IMR-90 (cell line): ENCODE results near the gene PLTP. TPM values are rescaled to one million over a fixed set of nuclear protein-coding genes. Genes with fewer than 3 reads are reported as not detected.

ENCODE experiments used
- ATAC-seq: fragments of 200-7000 bp; cut with Tn5 transposase; 2 replicates; pipeline ENCODE4 v1.9.1; 2020; ENCODE audit warnings: low read depth, mild to moderate bottlenecking, moderate library complexity
- BruUV-seq: library from RNA; stranded (reverse); fragments of 400-500 nt; replicated peaks from 2 replicates; lab custom pipeline; 2021; lab: Mats Ljungman, UMichigan
- CTCF ChIA-PET: fragments of 300-600 bp; formaldehyde crosslinking; extraction: SDS; loops from one replicate; lab custom pipeline; 2021; ENCODE audit warnings: antibody characterized with exemption; lab: Yijun Ruan, JAX
- POLR2A ChIA-PET: fragments of 300-600 bp; sonication (Branson Sonifier 250); formaldehyde crosslinking; loops from one replicate; lab custom pipeline; 2022; ENCODE audit warnings: antibody characterized with exemption; ENCODE audit not compliant: unreplicated experiment; lab: Charles Lee
- DNase-seq: peaks from one replicate; pipeline ENCODE4 v3.0.0; 2013
- H2AFZ ChIP-seq: replicated peaks from 2 replicates; pipeline ENCODE3; 2013; ENCODE audit warnings: low read length, mild to moderate bottlenecking; ENCODE audit not compliant: poor library complexity
- H2AK5ac ChIP-seq: 2 replicates; pipeline ENCODE4 v1.6.1; 2013; ENCODE audit warnings: low read depth, low read length, inconsistent platforms
- H2AK9ac ChIP-seq: replicated peaks from 2 replicates; pipeline ENCODE3; 2013; ENCODE audit warnings: mild to moderate bottlenecking, low read depth, low read length, moderate library complexity; ENCODE audit not compliant: poor library complexity
- H2BK120ac ChIP-seq: 2 replicates; pipeline ENCODE4 v1.6.1; 2013; ENCODE audit warnings: low read depth, low read length, inconsistent platforms
- H2BK15ac ChIP-seq: 3 replicates; pipeline ENCODE4 v1.6.1; 2013; ENCODE audit warnings: low read depth, low read length, inconsistent platforms
- H2BK20ac ChIP-seq: 2 replicates; pipeline ENCODE4 v1.6.1; 2013; ENCODE audit warnings: low read depth, mild to moderate bottlenecking, inconsistent platforms, low read length, moderate library complexity
- H2BK5ac ChIP-seq: 2 replicates; pipeline ENCODE4 v1.6.1; 2013; ENCODE audit warnings: mild to moderate bottlenecking, low read depth, low read length, inconsistent platforms; ENCODE audit not compliant: poor library complexity, severe bottlenecking
- H3K14ac ChIP-seq: replicated peaks from 2 replicates; pipeline ENCODE4 v1.6.1; 2013; ENCODE audit warnings: low read depth, low read length, inconsistent platforms
- H3K18ac ChIP-seq: 2 replicates; pipeline ENCODE4 v1.6.1; 2013; ENCODE audit warnings: low read depth, low read length, control low read depth
- H3K23ac ChIP-seq: 2 replicates; pipeline ENCODE4 v1.6.1; 2013; ENCODE audit warnings: low read depth, low read length, inconsistent platforms
- H3K27ac ChIP-seq: 2 replicates; pipeline ENCODE4 v1.5.1; 2013; ENCODE audit warnings: mild to moderate bottlenecking, control low read depth, low read length; ENCODE audit not compliant: insufficient read depth
- H3K27me3 ChIP-seq: 2 replicates; pipeline ENCODE4 v1.6.1; 2013; ENCODE audit warnings: low read length; ENCODE audit not compliant: control insufficient read depth, insufficient read depth
- H3K36me3 ChIP-seq: 2 replicates; pipeline ENCODE4 v1.6.1; 2013; ENCODE audit warnings: low read length, mixed read lengths; ENCODE audit not compliant: control insufficient read depth, insufficient read depth
- H3K4ac ChIP-seq: 2 replicates; pipeline ENCODE4 v1.6.1; 2013; ENCODE audit warnings: low read depth, low read length, inconsistent platforms
- H3K4me1 ChIP-seq: 2 replicates; pipeline ENCODE4 v1.6.1; 2013; ENCODE audit warnings: low read length, mixed read lengths; ENCODE audit not compliant: control insufficient read depth, insufficient read depth
- H3K4me2 ChIP-seq: 2 replicates; pipeline ENCODE4 v1.6.1; 2013; ENCODE audit warnings: low read depth, mild to moderate bottlenecking, control low read depth, low read length, moderate library complexity
- H3K4me3 ChIP-seq: 2 replicates; pipeline ENCODE4 v1.5.1; 2013; ENCODE audit warnings: low read depth, mild to moderate bottlenecking, control low read depth, low read length, moderate library complexity; ENCODE audit not compliant: insufficient read depth
- H3K56ac ChIP-seq: 2 replicates; pipeline ENCODE4 v1.6.1; 2013; ENCODE audit warnings: low read length, inconsistent platforms; ENCODE audit not compliant: insufficient read depth; ENCODE audit errors: extremely low read depth
- H3K79me1 ChIP-seq, 2 experiments: 2 replicates each; pipeline ENCODE4 v1.6.1; 2013; ENCODE audit warnings: low read length in 2 of 2, inconsistent platforms in 1 of 2, low read depth in 1 of 2
- H3K9ac ChIP-seq: 2 replicates; pipeline ENCODE4 v1.6.1; 2013; ENCODE audit warnings: low read depth, low read length, control low read depth
- H3K9me1 ChIP-seq: 2 replicates; pipeline ENCODE4 v1.6.1; 2013; ENCODE audit warnings: low read length, inconsistent platforms; ENCODE audit not compliant: insufficient read depth
- H3K9me3 ChIP-seq: 2 replicates; pipeline ENCODE4 v1.6.1; 2013; ENCODE audit warnings: low read length; ENCODE audit not compliant: control insufficient read depth, insufficient read depth
- H4K20me1 ChIP-seq: 2 replicates; pipeline ENCODE4 v1.6.1; 2013; ENCODE audit warnings: low read length, inconsistent platforms; ENCODE audit not compliant: insufficient read depth
- H4K5ac ChIP-seq: 2 replicates; pipeline ENCODE4 v1.6.1; 2013; ENCODE audit warnings: mild to moderate bottlenecking, low read depth, low read length, control low read depth
- H4K8ac ChIP-seq, 2 experiments: 2 replicates each; pipeline ENCODE4 v1.6.1; 2013; ENCODE audit warnings: low read depth in 2 of 2, low read length in 2 of 2, control low read depth in 1 of 2, inconsistent platforms in 1 of 2
- H4K91ac ChIP-seq: 2 replicates; pipeline ENCODE4 v1.6.1; 2013; ENCODE audit warnings: low read depth, low read length, inconsistent platforms; ENCODE audit not compliant: insufficient read depth
- BHLHE40 ChIP-seq: fragments of 150-350 bp; IDR thresholded peaks from 2 replicates; pipeline ENCODE4 v1.6.1; 2016; ENCODE audit warnings: mild to moderate bottlenecking, low read depth, low read length
- CEBPB ChIP-seq: IDR thresholded peaks from 2 replicates; pipeline ENCODE4 v1.6.1; 2012; ENCODE audit warnings: low read depth, low read length, improper control_type of control experiment
- CHD1 ChIP-seq: IDR thresholded peaks from 2 replicates; pipeline ENCODE4 v1.6.1; 2012; ENCODE audit warnings: low read depth, low read length, improper control_type of control experiment
- CTCF ChIP-seq: conservative IDR thresholded peaks from 2 replicates; pipeline ENCODE4 v1.5.1; 2012; ENCODE audit warnings: mild to moderate bottlenecking, low read depth, low read length, improper control_type of control experiment
- FOS ChIP-seq: fragments of 150-350 bp; IDR thresholded peaks from 2 replicates; pipeline ENCODE4 v1.6.1; 2016; ENCODE audit warnings: low read depth, low read length
- MAFK ChIP-seq: IDR thresholded peaks from 2 replicates; pipeline ENCODE4 v1.6.1; 2012; ENCODE audit warnings: low read depth, low read length, improper control_type of control experiment
- MAZ ChIP-seq: IDR thresholded peaks from 2 replicates; pipeline ENCODE4 v1.6.1; 2012; ENCODE audit warnings: low read depth, mild to moderate bottlenecking, low read length, improper control_type of control experiment, moderate library complexity, borderline replicate concordance
- NFE2L2 ChIP-seq: fragments of 150-350 bp; IDR thresholded peaks from 2 replicates; pipeline ENCODE4 v1.6.1; 2016; ENCODE audit warnings: low read depth, mild to moderate bottlenecking, low read length
- RAD21 ChIP-seq: IDR thresholded peaks from 2 replicates; pipeline ENCODE4 v1.6.1; 2012; ENCODE audit warnings: low read length, improper control_type of control experiment
- RCOR1 ChIP-seq: IDR thresholded peaks from 2 replicates; pipeline ENCODE4 v1.6.1; 2012; ENCODE audit warnings: mild to moderate bottlenecking, low read length, improper control_type of control experiment; ENCODE audit not compliant: insufficient replicate concordance
- RFX5 ChIP-seq: IDR thresholded peaks from 2 replicates; pipeline ENCODE4 v1.8.0; 2012; ENCODE audit warnings: low read depth, mild to moderate bottlenecking, low read length, moderate library complexity
- SMC3 ChIP-seq: fragments of 150-350 bp; IDR thresholded peaks from 2 replicates; pipeline ENCODE4 v1.6.1; 2016; ENCODE audit warnings: low read depth, mild to moderate bottlenecking, antibody characterized with exemption, low read length, moderate library complexity
- WGBS, 2 experiments: methylation state at CpG; one replicate each; pipeline versions ENCODE4 v1.1.5 to v1.1.7; 2013; ENCODE audit warnings: missing lambda C conversion rate in 2 of 2; ENCODE audit not compliant: insufficient read length in 1 of 2; ENCODE audit errors: extremely low coverage in 2 of 2; 5-methylcytosine and 5-hydroxymethylcytosine counted together
- dilution Hi-C: fragments of 300-500 bp; cut with HindIII; formaldehyde crosslinking; loops from one replicate; pipeline ENCODE4 v1.14.3; 2018; ENCODE audit warnings: low sequenced_read_pairs; ENCODE audit not compliant: unreplicated experiment
- in situ Hi-C: fragments of 300-500 bp; cut with MboI; formaldehyde crosslinking; loops from 3 replicates; pipeline ENCODE4 v1.14.3; 2019; ENCODE audit warnings: low sequenced_read_pairs, inconsistent platforms, mixed read lengths
- intact Hi-C: fragments of 100-400 bp; cut with micrococcal nuclease; formaldehyde crosslinking; loops from 2 replicates; pipeline ENCODE4 v1.10.0; 2022
- polyA plus RNA-seq, 3 experiments: library from polyadenylated mRNA; depleted of rRNA; stranded (reverse); fragments of >200 nt; gene quantifications; 2 replicates each; pipeline ENCODE4 v1.2.3, GENCODE V29; 2012; ENCODE audit warnings: low replicate concordance in 1 of 3
- total RNA-seq: library from RNA; depleted of rRNA; stranded (reverse); fragments of >200 nt; gene quantifications from 2 replicates; pipeline ENCODE4 v1.2.3, GENCODE V29; 2012
- TF ChIP-seq, protein P1 (sequence below): fragments of 150-350 bp; IDR thresholded peaks from 2 replicates; pipeline ENCODE4 v1.6.1; 2017; ENCODE audit warnings: mild to moderate bottlenecking, antibody characterized with exemption, low read length, low read depth

The PLTP gene
- total and polyA plus RNA-seq, 2 of the 4 experiments (the other 2 are of a cell fraction) = 5.4 to 55.8 TPM

- Histone ChIP-seq H3K4me2 (peak overlapping the region; percentile 53), H2BK15ac (peak overlapping the region; percentile 85; the same call in 1 of the 3 replicates), H3K9ac (peak overlapping the region; percentile 55; the same call in 1 of the 2 replicates), H3K4ac (peak overlapping the region; percentile 74), H4K8ac (peak overlapping the region; percentile 62 to 71), H2BK120ac (peak overlapping the region; percentile 71), H3K27ac (peak overlapping the region; percentile 89; the same call in 1 of the 2 replicates), H2BK5ac (peak overlapping the region; percentile 78), H3K9me3 (no peaks in the 10 kb centered on the region), H3K27me3 (no peaks in the 10 kb centered on the region), H4K5ac (peak overlapping the region; percentile 98), H3K4me3 (no peak overlapping the region), H2AK9ac (peak overlapping the region; percentile 80), H3K23ac (peak overlapping the region; percentile 49; the same call in 1 of the 2 replicates), H3K14ac (peak overlapping the region; percentile 58; the same call in 1 of the 2 replicates), H3K79me1 (no peaks in the 10 kb centered on the region), H3K4me1 (peaks cover 27% of the 10 kb centered on the region), H3K36me3 (no peaks in the 10 kb centered on the region), H4K20me1 (no peaks in the 10 kb centered on the region), H3K18ac (peak overlapping the region; percentile 80), H2BK20ac (peak overlapping the region; percentile 76), H2AK5ac (peak overlapping the region; percentile 95), H4K91ac (peak overlapping the region; percentile 62), H3K56ac (no peak overlapping the region), H2AFZ (peak overlapping the region; percentile 81), H3K9me1 (no peaks in the 10 kb centered on the region; the same call in 1 of the 2 replicates)
- 7% methylated on average over 3 of the region's 11 CpGs; no CpG with 5 or more reads in 1 of the 2 experiments for WGBS, 2 experiments
- in situ Hi-C loops (loop anchor here (25.0 kb wide), 1 partner anchor 582 kb away; the partner anchor contains the start of gene SDC4), dilution Hi-C loops (no loop called here), intact Hi-C loops (no loop called here)
- ChIA-PET POLR2A (interaction anchor here (0.7 kb wide), 1 partner anchor 15 kb away, joined by 3 read pairs; no protein-coding TSS in a partner anchor), CTCF (interaction anchor here (0.6 to 1.0 kb wide), 2 partner anchors 28 to 941 kb away, joined by 4 to 5 read pairs; partner anchors contain the start of gene CTSA)
- peak; percentile 94 for DNase-seq
- ATAC-seq = peak; percentile 62
- no TSS peak for BruUV-seq
- TF ChIP-seq SMC3 (no peak), RCOR1 (peak; percentile 59), CTCF (no peak), FOS (no peak), MAFK (no peak), RAD21 (no peak), CHD1 (no peak), NFE2L2 (peak; percentile 33; the same call in 1 of the 2 replicates), CEBPB (no peak), BHLHE40 (no peak), MAZ (peak; percentile 97; the same call in 1 of the 2 replicates), RFX5 (no peak)
- TF ChIP-seq, protein P1, sequence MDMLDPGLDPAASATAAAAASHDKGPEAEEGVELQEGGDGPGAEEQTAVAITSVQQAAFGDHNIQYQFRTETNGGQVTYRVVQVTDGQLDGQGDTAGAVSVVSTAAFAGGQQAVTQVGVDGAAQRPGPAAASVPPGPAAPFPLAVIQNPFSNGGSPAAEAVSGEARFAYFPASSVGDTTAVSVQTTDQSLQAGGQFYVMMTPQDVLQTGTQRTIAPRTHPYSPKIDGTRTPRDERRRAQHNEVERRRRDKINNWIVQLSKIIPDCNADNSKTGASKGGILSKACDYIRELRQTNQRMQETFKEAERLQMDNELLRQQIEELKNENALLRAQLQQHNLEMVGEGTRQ = 0 out of 2 replicates have a peak, but pooled peaks have one; percentile 8
Measured at GRCh38 chr20:45919542-45920399, 7.8 kb upstream of the PLTP start.
